ENCODE results near the gene ZNF532. TPM values are rescaled to one million over a fixed set of nuclear protein-coding genes. Genes with fewer than 3 reads are reported as not detected.

Gene ZNF532
- total RNA-seq, 1 donor: 42.6 TPM

DNA sequence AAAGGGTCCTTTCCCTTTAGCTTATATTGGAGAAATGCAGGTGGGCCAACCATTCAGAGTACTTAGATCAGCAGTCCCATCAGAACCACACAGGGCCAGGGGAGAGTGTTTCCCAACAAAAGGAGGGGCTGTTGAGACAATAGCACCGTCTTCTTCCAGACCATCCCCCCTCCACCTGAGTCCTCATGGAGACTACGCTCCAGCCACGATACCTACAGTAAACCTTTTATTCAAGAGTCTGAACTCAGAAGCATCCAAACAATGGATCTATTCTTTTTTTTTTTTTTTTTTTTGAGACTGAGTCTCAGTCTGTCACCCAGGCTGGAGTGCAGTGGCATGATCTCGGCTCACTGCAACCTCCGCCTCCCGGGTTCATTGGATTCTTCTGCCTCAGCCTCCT is 25.7 kb upstream of the ZNF532 start:
- H3K4me3 ChIP-seq (ENCODE audit: low read depth, low read length): no peak overlapping the region
- TF ChIP-seq, protein P1, sequence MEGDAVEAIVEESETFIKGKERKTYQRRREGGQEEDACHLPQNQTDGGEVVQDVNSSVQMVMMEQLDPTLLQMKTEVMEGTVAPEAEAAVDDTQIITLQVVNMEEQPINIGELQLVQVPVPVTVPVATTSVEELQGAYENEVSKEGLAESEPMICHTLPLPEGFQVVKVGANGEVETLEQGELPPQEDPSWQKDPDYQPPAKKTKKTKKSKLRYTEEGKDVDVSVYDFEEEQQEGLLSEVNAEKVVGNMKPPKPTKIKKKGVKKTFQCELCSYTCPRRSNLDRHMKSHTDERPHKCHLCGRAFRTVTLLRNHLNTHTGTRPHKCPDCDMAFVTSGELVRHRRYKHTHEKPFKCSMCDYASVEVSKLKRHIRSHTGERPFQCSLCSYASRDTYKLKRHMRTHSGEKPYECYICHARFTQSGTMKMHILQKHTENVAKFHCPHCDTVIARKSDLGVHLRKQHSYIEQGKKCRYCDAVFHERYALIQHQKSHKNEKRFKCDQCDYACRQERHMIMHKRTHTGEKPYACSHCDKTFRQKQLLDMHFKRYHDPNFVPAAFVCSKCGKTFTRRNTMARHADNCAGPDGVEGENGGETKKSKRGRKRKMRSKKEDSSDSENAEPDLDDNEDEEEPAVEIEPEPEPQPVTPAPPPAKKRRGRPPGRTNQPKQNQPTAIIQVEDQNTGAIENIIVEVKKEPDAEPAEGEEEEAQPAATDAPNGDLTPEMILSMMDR (IDR thresholded peaks at IDR 0.05; ENCODE audit: insufficient read depth, low read length): no peak
- DNase-seq (ENCODE audit: low read depth): no peak

- DNase-seq (ENCODE audit: low read depth): no peak
- no peak overlapping the region for H3K4me3 ChIP-seq (ENCODE audit: low read depth, low read length)
- TF ChIP-seq, protein P1 (IDR thresholded peaks at IDR 0.05; ENCODE audit: insufficient read depth, low read length): no peak
Observed at GRCh38 chr18:58842978-58843687, 21.5 kb upstream of the ZNF532 start.

DNA sequence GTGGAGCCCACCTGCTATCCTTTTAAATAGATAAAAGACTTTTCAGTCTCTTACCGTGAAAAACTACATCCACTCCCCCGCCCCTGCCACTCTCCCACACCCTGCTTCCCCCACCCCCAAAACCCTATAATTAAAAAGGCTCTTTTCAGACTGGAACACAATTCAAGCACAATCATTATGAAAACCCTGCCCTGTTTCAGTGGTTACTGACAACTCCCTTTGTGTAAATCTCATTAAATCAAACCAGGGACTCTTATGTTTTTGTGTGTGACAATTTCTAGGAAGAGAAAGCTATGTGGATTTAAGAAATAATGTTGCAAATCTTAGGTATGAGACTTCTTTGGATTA is 21.0 kb upstream of the ZNF532 start:
- DNase-seq (ENCODE audit: low read depth): no peak
- TF ChIP-seq, protein P1 (IDR thresholded peaks at IDR 0.05; ENCODE audit: insufficient read depth, low read length): no peak
- H3K4me3 ChIP-seq (ENCODE audit: low read depth, low read length): no peak overlapping the region

DNA sequence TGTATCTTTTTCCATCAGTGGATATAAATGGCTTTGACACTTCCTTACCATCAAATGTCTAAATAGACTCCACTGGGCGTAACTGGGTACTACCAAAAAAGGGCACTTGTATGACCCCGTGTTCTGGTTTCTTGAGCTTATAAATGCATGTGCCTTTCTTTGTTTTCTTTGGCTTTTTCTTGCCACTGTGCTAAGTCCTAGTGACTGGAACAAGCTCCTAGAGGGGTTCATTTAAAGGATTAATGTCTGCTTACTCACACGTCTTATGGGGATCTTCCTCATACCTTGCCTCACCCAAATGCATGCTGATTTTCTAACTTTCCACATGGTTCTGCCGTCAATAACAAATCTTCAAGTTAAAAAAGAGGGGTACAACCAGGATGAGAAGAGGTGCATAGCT is 19.8 kb upstream of the ZNF532 start:
- TF ChIP-seq, protein P1 (IDR thresholded peaks at IDR 0.05; ENCODE audit: insufficient read depth, low read length): no peak
- DNase-seq (ENCODE audit: low read depth): no peak
- no peak overlapping the region for H3K4me3 ChIP-seq (ENCODE audit: low read depth, low read length)

DNA sequence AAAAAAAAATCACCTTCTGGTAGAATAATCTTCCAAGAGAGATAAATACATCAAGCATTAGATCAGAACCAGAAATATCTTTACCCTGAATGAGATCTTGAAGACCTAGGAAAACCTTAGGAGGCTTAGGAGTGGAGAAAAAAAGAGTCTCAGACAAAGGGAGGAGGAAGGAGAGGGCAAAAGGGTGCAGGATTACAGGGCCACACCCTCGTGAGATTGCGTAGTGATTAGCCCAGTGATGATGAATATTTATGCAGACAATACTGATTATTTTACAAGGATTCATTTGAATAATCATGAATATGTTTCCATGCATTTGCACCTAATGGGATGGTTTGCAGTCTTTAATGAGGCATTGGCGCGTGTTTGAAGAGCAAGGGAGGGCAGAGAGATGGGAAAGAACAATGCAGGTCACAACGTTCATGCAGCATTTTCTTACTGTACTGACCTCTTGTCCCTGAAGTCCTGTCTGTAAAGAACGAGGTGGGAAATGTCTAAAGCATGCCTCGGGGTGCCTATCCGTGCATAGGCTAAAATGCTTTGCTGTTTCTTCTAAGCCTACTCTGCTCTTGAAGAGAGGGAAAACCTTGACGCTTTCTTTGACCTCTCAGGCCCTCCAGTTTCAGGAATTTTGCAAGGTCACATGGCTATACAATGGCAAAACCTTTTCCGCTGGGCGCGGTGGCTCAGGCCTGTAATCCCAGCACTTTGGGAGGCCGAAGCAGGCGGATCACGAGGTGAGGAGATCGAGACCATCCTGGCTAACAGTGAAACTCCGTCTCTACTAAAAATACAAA is 18.6 kb upstream of the ZNF532 start:
- no peak for DNase-seq (ENCODE audit: low read depth)
- H3K4me3 ChIP-seq (ENCODE audit: low read depth, low read length): no peak overlapping the region
- TF ChIP-seq, protein P1 (IDR thresholded peaks at IDR 0.05; ENCODE audit: insufficient read depth, low read length): no peak

GRCh38 chr18:58847383-58848071 is 17.1 kb upstream of the ZNF532 start:
- H3K4me3 ChIP-seq (ENCODE audit: low read depth, low read length): no peak overlapping the region
- DNase-seq (ENCODE audit: low read depth): no peak
- TF ChIP-seq, protein P1 (IDR thresholded peaks at IDR 0.05; ENCODE audit: insufficient read depth, low read length): no peak
